Measurements from ENCODE around the gene DSCAML1. TPM values are rescaled to one million over a fixed set of nuclear protein-coding genes. Genes with fewer than 3 reads are reported as not detected.

The DSCAML1 gene
- total RNA-seq, 6 donors from 2014 or later: 0.30 to 3.1 (median 1.3) TPM

DNA sequence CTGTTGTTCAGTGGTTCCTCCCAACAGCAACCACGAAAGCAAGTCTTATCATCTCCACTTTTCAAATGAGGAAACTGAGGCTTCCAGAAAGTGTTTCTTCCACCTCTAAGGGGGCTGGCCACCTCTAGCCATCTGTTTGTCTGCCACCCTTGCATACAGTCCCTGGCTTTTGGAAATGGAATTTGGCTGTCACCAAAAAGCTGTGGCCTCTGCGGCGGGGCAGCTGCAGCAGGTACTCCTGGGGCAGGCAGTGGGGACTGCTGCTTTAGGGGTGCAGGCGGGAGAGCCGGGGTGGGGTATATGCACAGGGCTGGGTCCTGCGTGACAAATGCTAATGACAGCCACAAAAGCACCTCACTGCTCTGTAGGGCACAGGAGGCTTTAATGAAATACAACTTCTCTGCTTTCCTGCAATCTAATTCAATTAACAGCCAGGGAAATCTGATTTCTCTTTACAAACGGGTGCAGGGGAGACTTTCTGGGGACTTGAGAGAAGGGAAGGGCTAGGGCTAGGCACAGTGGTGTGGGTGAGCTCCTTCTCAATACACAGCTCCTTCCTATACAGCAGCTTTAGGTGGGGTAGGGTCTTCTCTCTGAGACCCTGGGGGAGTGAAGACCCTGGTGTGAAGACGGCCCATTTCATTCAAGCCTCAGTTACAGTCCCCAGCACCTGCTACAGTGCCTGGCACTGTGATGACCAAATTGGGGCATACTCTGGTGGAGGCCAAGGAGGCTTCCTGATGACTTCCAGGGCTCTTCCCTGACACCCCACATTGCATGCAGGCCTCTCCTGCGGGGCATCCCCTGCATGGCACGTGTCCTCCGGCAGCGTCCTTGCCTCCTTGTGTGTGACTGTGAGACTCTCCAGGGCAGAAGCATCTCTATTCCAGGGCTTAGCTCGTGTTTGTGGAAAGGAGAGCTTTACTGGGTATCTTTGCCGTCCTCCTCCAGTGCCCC, 307.7 kb downstream of the DSCAML1 start:
- no peaks in the 10 kb centered on the region for H3K27me3 ChIP-seq
- DNase-seq (no peak), ATAC-seq (ENCODE audit: low FRiP score in 2 of 2) (no peak)
- no peak overlapping the region for H3K4me3 ChIP-seq
- H3K27ac ChIP-seq: no peak overlapping the region
- no peaks in the 10 kb centered on the region for H3K9me3 ChIP-seq
- no peak for TF ChIP-seq POLR2A (IDR thresholded peaks at IDR 0.05)
- no peak for TF ChIP-seq POLR2AphosphoS5 (IDR thresholded peaks at IDR 0.05)
- TF ChIP-seq, protein P1, sequence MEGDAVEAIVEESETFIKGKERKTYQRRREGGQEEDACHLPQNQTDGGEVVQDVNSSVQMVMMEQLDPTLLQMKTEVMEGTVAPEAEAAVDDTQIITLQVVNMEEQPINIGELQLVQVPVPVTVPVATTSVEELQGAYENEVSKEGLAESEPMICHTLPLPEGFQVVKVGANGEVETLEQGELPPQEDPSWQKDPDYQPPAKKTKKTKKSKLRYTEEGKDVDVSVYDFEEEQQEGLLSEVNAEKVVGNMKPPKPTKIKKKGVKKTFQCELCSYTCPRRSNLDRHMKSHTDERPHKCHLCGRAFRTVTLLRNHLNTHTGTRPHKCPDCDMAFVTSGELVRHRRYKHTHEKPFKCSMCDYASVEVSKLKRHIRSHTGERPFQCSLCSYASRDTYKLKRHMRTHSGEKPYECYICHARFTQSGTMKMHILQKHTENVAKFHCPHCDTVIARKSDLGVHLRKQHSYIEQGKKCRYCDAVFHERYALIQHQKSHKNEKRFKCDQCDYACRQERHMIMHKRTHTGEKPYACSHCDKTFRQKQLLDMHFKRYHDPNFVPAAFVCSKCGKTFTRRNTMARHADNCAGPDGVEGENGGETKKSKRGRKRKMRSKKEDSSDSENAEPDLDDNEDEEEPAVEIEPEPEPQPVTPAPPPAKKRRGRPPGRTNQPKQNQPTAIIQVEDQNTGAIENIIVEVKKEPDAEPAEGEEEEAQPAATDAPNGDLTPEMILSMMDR (IDR thresholded peaks at IDR 0.05): no peak
- no peak for TF ChIP-seq EP300 (IDR thresholded peaks at IDR 0.05)
- H3K36me3 ChIP-seq: no peaks in the 10 kb centered on the region
- H3K4me1 ChIP-seq: no peaks in the 10 kb centered on the region
- 74 to 76% methylated on average over 13 to 14 of the region's 14 CpGs for WGBS, 2 donors

- TF ChIP-seq POLR2A (IDR thresholded peaks at IDR 0.05) (no peak), POLR2AphosphoS5 (IDR thresholded peaks at IDR 0.05) (no peak), EP300 (IDR thresholded peaks at IDR 0.05) (no peak)
- TF ChIP-seq, protein P1 (IDR thresholded peaks at IDR 0.05): no peak
- no peak for ATAC-seq (ENCODE audit: low FRiP score in 2 of 2)
- WGBS, 2 donors: 96 to 99% methylated on average over 13 of the region's 13 CpGs
- H3K27me3 ChIP-seq: no peaks in the 10 kb centered on the region
- no peak overlapping the region for H3K27ac ChIP-seq
- H3K9me3 ChIP-seq: no peaks in the 10 kb centered on the region
- DNase-seq: no peak
- H3K4me3 ChIP-seq: no peak overlapping the region
- H3K36me3 ChIP-seq: no peaks in the 10 kb centered on the region
- no peaks in the 10 kb centered on the region for H3K4me1 ChIP-seq
Measured at GRCh38 chr11:117486059-117486458, 311.0 kb downstream of the DSCAML1 start.

DNA sequence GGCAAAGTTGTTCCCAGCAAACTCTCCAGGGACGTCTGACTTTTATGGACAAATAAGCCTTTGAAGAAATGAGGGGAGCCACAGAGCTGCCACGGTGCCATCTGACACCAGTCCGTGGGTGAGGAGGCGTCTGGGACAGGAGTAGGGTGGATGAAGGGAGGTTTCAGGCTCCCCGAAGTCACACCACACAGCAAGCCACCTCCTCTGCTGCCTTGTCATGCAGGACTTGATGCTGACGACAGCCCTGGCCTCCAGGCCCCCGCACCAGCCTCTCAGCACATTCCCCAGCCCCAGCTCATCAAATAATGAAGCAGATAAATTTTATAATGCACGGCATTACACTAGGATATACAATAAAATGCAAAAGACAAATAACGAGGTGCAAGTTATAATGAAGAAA, 312.9 kb downstream of the DSCAML1 start:
- H3K4me3 ChIP-seq: no peak overlapping the region

DNA sequence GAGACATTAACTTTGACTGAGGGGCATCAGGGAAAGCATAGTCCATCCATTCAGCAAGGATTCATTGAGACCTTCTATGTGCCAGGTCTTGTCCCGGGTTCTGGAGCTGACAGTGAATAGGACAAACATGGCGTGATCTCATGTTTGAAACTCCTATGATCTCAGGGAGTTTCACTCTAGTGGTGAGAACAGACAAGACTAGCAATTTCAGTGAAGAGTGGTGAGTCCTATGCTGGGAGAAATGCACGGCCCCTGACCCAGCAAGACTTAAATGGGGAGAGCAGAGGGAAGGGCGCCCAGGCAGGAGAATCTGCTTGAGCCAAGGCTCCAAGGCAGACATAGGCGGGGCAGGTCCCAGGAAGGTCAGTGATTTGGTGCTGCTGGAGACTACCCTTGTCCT, 313.6 kb downstream of the DSCAML1 start:
- TF ChIP-seq POLR2A (IDR thresholded peaks at IDR 0.05): no peak
- TF ChIP-seq POLR2AphosphoS5 (IDR thresholded peaks at IDR 0.05): no peak
- TF ChIP-seq, protein P1 (IDR thresholded peaks at IDR 0.05): no peak
- H3K36me3 ChIP-seq: no peaks in the 10 kb centered on the region
- DNase-seq: no peak
- H3K9me3 ChIP-seq: no peaks in the 10 kb centered on the region
- ATAC-seq (ENCODE audit: low FRiP score in 2 of 2): no peak
- H3K27ac ChIP-seq: no peak overlapping the region
- H3K4me1 ChIP-seq: no peaks in the 10 kb centered on the region
- 84 to 87% methylated on average over 5 of the region's 5 CpGs for WGBS, 2 donors
- no peak overlapping the region for H3K4me3 ChIP-seq
- no peaks in the 10 kb centered on the region for H3K27me3 ChIP-seq

More for the DNA sequence above, 312.9 kb downstream of the DSCAML1 start:
- no peaks in the 10 kb centered on the region for H3K36me3 ChIP-seq
- ATAC-seq (ENCODE audit: low FRiP score in 2 of 2) (no peak), DNase-seq (no peak)
- WGBS, 2 donors: 58 to 65% methylated on average over 8 to 9 of the region's 9 CpGs
- no peaks in the 10 kb centered on the region for H3K9me3 ChIP-seq
- TF ChIP-seq POLR2AphosphoS5 (IDR thresholded peaks at IDR 0.05) (no peak), POLR2A (IDR thresholded peaks at IDR 0.05) (no peak), EP300 (IDR thresholded peaks at IDR 0.05) (no peak)
- TF ChIP-seq, protein P1 (IDR thresholded peaks at IDR 0.05): no peak
- no peaks in the 10 kb centered on the region for H3K4me1 ChIP-seq
- H3K27me3 ChIP-seq: no peaks in the 10 kb centered on the region
- H3K27ac ChIP-seq: no peak overlapping the region

Data from upper lobe of left lung (tissue), 6 donors.